GM18498 (cell line): ENCODE results near the gene ZG16.
"Not testable (repeated sequence)": the region's sequence is repeated elsewhere in the genome, so short reads cannot be mapped to it uniquely, and the experiment has no call there.

Experiments used
- ATAC-seq: cut with Tn5 transposase; IDR thresholded peaks from one replicate; pipeline ENCODE4 v1.9.1; 2021; ENCODE audit warnings: mild to moderate bottlenecking, moderate library complexity; ENCODE audit not compliant: unreplicated experiment

Gene ZG16

GRCh38 chr16:29777576-29778350, at the start of gene ZG16:
TSS of gene ZG16 (plus strand) at chr16:29778256. CDS start at chr16:29779267, 1,011 bp downstream.
- ATAC-seq: no peak

GRCh38 chr16:29729116-29729521, 48.9 kb upstream of the ZG16 start:
- no peak for ATAC-seq

- ATAC-seq: no peak
Observed at GRCh38 chr16:29730649-29731048, 47.4 kb upstream of the ZG16 start.

- peak; percentile 72 for ATAC-seq
Observed at GRCh38 chr16:29731768-29732601, 46.1 kb upstream of the ZG16 start.

- ATAC-seq: no peak
Observed at GRCh38 chr16:29734786-29735185, 43.3 kb upstream of the ZG16 start.

- ATAC-seq: no peak
Observed at GRCh38 chr16:29736112-29736511, 41.9 kb upstream of the ZG16 start.

- ATAC-seq: no peak
Observed at GRCh38 chr16:29736764-29737163, 41.3 kb upstream of the ZG16 start.

- ATAC-seq: no peak
Observed at GRCh38 chr16:29737713-29738112, 40.3 kb upstream of the ZG16 start.

GRCh38 chr16:29738514-29738913, 39.5 kb upstream of the ZG16 start:
- peak; percentile 66 for ATAC-seq

GRCh38 chr16:29739927-29740629, 38.0 kb upstream of the ZG16 start:
- not testable (repeated sequence) for ATAC-seq

GRCh38 chr16:29740630-29741015, 37.4 kb upstream of the ZG16 start:
- ATAC-seq: not testable (repeated sequence)

GRCh38 chr16:29742683-29743275, 35.3 kb upstream of the ZG16 start:
- no peak for ATAC-seq

- ATAC-seq: no peak
Observed at GRCh38 chr16:29743475-29743826, 34.6 kb upstream of the ZG16 start.

GRCh38 chr16:29743827-29744531, 34.1 kb upstream of the ZG16 start:
- no peak for ATAC-seq

GRCh38 chr16:29744541-29745101, 33.4 kb upstream of the ZG16 start:
- ATAC-seq: no peak

- ATAC-seq: peak; percentile 48
Observed at GRCh38 chr16:29745121-29745852, 32.8 kb upstream of the ZG16 start.

GRCh38 chr16:29745853-29746345, 32.2 kb upstream of the ZG16 start, which contains the start of gene C16orf54:
TSS of gene C16orf54 (minus strand) at chr16:29745990. CDS start at chr16:29744951, 1,039 bp downstream.
- peak; percentile 87 for ATAC-seq

- ATAC-seq: not testable (repeated sequence)
Observed at GRCh38 chr16:29746518-29746917, 31.5 kb upstream of the ZG16 start.
